GM12801 (cell line): ENCODE measurements around the gene TMEM255A.

Source experiments
- CTCF ChIP-seq: IDR thresholded peaks from one replicate; pipeline ENCODE4 v1.5.1; 2011; ENCODE audit warnings: control low read depth; ENCODE audit not compliant: insufficient read length; ENCODE audit errors: extremely low read depth

TMEM255A gene

GRCh38 chrX:120291211-120291610 lies 20.1 kb downstream of the TMEM255A start:
- TF ChIP-seq CTCF: no peak

GRCh38 chrX:120290107-120290506 lies 21.2 kb downstream of the TMEM255A start:
- no peak for TF ChIP-seq CTCF

GRCh38 chrX:120287513-120288112 lies 23.6 kb downstream of the TMEM255A start:
- no peak for TF ChIP-seq CTCF

- no peak for TF ChIP-seq CTCF
Observed at GRCh38 chrX:120286733-120287512, 24.3 kb downstream of the TMEM255A start.

GRCh38 chrX:120282697-120283096 lies 28.6 kb downstream of the TMEM255A start:
- no peak for TF ChIP-seq CTCF

- TF ChIP-seq CTCF: no peak
Observed at GRCh38 chrX:120281761-120282160, 29.5 kb downstream of the TMEM255A start.

GRCh38 chrX:120281021-120281624 lies 30.1 kb downstream of the TMEM255A start:
- TF ChIP-seq CTCF: no peak
